ENCODE results near the gene CKLF.
A peak's percentile ranks its signal among the peaks of the same experiment; 100 is the strongest.

CKLF gene

GRCh38 chr16:66517586-66518263 lies 34.7 kb upstream of the CKLF start:
- DNase-seq (ENCODE audit: low spot score) = no peak

- no peak for DNase-seq (ENCODE audit: low spot score)
These were observed 32.6 kb upstream of the CKLF start for GRCh38 chr16:66519482-66520373.

- no peak for DNase-seq (ENCODE audit: low spot score)
These were observed 31.8 kb upstream of the CKLF start for GRCh38 chr16:66520406-66521170.

- no peak for DNase-seq (ENCODE audit: low spot score)
These were observed 31.1 kb upstream of the CKLF start for GRCh38 chr16:66521252-66521713.

GRCh38 chr16:66521951-66522771 lies 30.2 kb upstream of the CKLF start:
- DNase-seq (ENCODE audit: low spot score) = no peak

- DNase-seq (ENCODE audit: low spot score) = no peak
These were observed 29.4 kb upstream of the CKLF start for GRCh38 chr16:66522816-66523590.

GRCh38 chr16:66523861-66524354 lies 28.5 kb upstream of the CKLF start:
- DNase-seq (ENCODE audit: low spot score) = no peak

GRCh38 chr16:66524601-66525164 lies 27.7 kb upstream of the CKLF start:
- peak; percentile 53 for DNase-seq (ENCODE audit: low spot score)

- no peak for DNase-seq (ENCODE audit: low spot score)
These were observed 26.8 kb upstream of the CKLF start for GRCh38 chr16:66525396-66526180.

- no peak for DNase-seq (ENCODE audit: low spot score)
These were observed 24.1 kb upstream of the CKLF start for GRCh38 chr16:66528294-66528693.

GRCh38 chr16:66529475-66529874 lies 22.9 kb upstream of the CKLF start:
- DNase-seq (ENCODE audit: low spot score) = no peak

- DNase-seq (ENCODE audit: low spot score) = no peak
These were observed 18.0 kb upstream of the CKLF start for GRCh38 chr16:66534376-66534799.

- DNase-seq (ENCODE audit: low spot score) = no peak
These were observed 15.9 kb upstream of the CKLF start for GRCh38 chr16:66536525-66536924.

GRCh38 chr16:66537236-66537635 lies 15.1 kb upstream of the CKLF start:
- DNase-seq (ENCODE audit: low spot score) = no peak

GRCh38 chr16:66538910-66539309 lies 13.5 kb upstream of the CKLF start:
- no peak for DNase-seq (ENCODE audit: low spot score)

GRCh38 chr16:66539623-66540469 lies 12.5 kb upstream of the CKLF start:
- DNase-seq (ENCODE audit: low spot score) = no peak

- DNase-seq (ENCODE audit: low spot score) = no peak
These were observed 10.7 kb upstream of the CKLF start for GRCh38 chr16:66541388-66542355.
